NB4 (cell line): ENCODE results near the gene DOCK6.

Experiments
- DNase-seq: peaks from one replicate; pipeline ENCODE4 v3.0.0; 2010; ENCODE audit warnings: low read depth
- H3K4me3 ChIP-seq: one replicate; pipeline ENCODE4 v1.5.1; 2011; ENCODE audit warnings: mild to moderate bottlenecking, low read depth, low read length, moderate library complexity
- CTCF ChIP-seq: IDR thresholded peaks from one replicate; pipeline ENCODE4 v1.5.1; 2012; ENCODE audit warnings: low read depth, low read length
- MYC ChIP-seq: IDR thresholded peaks from 2 replicates; pipeline ENCODE4 v1.6.1; 2011; ENCODE audit warnings: low read depth, low read length
- POLR2A ChIP-seq: IDR thresholded peaks from 2 replicates; pipeline ENCODE4 v1.6.1; 2011; ENCODE audit warnings: mild to moderate bottlenecking; ENCODE audit not compliant: insufficient read length; ENCODE audit errors: extremely low read depth
- TF ChIP-seq, protein P1 (sequence below): IDR thresholded peaks from 2 replicates; pipeline ENCODE4 v1.6.1; 2011; ENCODE audit warnings: low read depth, low read length

Gene DOCK6

GRCh38 chr19:11248852-11249251, 13.5 kb downstream of the DOCK6 start:
- DNase-seq, result no peak
- no peak overlapping the region for H3K4me3 ChIP-seq
- TF ChIP-seq CTCF (no peak), POLR2A (no peak), MYC (no peak)
- TF ChIP-seq, protein P1, sequence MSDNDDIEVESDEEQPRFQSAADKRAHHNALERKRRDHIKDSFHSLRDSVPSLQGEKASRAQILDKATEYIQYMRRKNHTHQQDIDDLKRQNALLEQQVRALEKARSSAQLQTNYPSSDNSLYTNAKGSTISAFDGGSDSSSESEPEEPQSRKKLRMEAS, result no peak

- no peak for DNase-seq
- no peak overlapping the region for H3K4me3 ChIP-seq
Observed at GRCh38 chr19:11247934-11248333, 14.4 kb downstream of the DOCK6 start.

GRCh38 chr19:11247391-11247790, 14.9 kb downstream of the DOCK6 start:
- no peak for DNase-seq
- TF ChIP-seq POLR2A (no peak), MYC (no peak), CTCF (no peak)
- TF ChIP-seq, protein P1, result no peak
- H3K4me3 ChIP-seq, result no peak overlapping the region

More at GRCh38 chr19:11247934-11248333, 14.4 kb downstream of the DOCK6 start:
- no peak for TF ChIP-seq POLR2A
- TF ChIP-seq MYC, result no peak
- TF ChIP-seq, protein P1, result no peak

DNA sequence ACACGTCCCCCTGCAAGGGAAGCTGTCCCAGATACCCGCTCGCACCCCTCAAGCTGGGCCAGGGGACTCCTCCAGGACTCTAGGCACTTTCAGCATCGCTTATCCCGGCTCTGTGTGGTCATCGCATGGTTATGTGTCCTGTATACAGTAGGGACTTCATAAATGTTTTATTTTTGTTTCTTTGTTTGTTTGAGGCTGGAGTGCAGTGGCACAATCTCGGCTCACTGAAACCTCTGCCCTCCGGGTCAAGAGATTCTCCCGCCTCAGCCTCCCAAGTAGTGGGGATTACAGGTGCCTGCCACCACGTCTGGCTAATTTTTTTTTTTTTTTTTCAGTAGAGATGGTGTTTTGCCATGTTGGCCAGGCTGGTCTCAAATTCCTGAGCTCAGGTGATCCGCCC, 15.4 kb downstream of the DOCK6 start:
- TF ChIP-seq, protein P1, result no peak
- TF ChIP-seq POLR2A (no peak), CTCF (no peak), MYC (no peak)
- H3K4me3 ChIP-seq, result no peak overlapping the region
- no peak for DNase-seq

GRCh38 chr19:11244846-11245589, 17.3 kb downstream of the DOCK6 start:
- H3K4me3 ChIP-seq, result no peak overlapping the region
- TF ChIP-seq MYC, result no peak
- DNase-seq, result no peak

DNA sequence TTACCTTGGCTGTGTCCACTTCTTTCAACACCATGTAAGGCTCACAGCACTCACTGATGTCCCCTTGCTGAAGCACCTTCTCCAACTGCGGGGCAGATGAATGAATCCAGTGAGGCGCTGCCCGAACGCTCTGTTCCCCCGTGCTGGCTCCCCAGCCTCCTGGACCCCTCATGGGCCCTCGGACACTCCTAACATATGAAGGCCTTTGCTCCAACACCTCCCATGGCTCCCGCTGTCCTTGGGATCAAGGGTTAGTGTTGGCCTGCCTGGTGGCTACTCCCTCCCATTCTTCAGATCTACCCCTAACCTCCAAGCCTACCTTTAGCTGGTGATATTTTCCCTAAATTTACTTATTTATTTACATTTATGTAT, 18.5 kb downstream of the DOCK6 start:
- no peak overlapping the region for H3K4me3 ChIP-seq
- TF ChIP-seq POLR2A (no peak), MYC (no peak)
- no peak for DNase-seq

GRCh38 chr19:11242864-11243797, 19.2 kb downstream of the DOCK6 start:
- peak; percentile 73 for DNase-seq
- H3K4me3 ChIP-seq, result no peak overlapping the region

More at GRCh38 chr19:11242864-11243797, 19.2 kb downstream of the DOCK6 start:
- TF ChIP-seq, protein P1, result no peak
- peak; percentile 52 for TF ChIP-seq CTCF
- no peak for TF ChIP-seq MYC
